Panc1 (cell line): Measurements from ENCODE around the gene BBS9. TPM values are rescaled to one million over a fixed set of nuclear protein-coding genes. Genes with fewer than 3 reads are reported as not detected.

Experiments used
- ATAC-seq: fragments of 200-7000 bp; cut with Tn5 transposase; 2 replicates; pipeline ENCODE4 v1.9.1; 2020; ENCODE audit warnings: mild to moderate bottlenecking, moderate library complexity
- BruUV-seq: library from RNA; stranded (reverse); fragments of 400-500 nt; replicated peaks from 2 replicates; lab custom pipeline; 2021; lab: Mats Ljungman, UMichigan
- CTCF ChIA-PET: fragments of 300-600 bp; sonication (Branson Sonifier 250); formaldehyde crosslinking; loops from one replicate; lab custom pipeline; 2022; ENCODE audit warnings: antibody characterized with exemption; lab: Charles Lee
- POLR2A ChIA-PET: fragments of 300-600 bp; sonication (Branson Sonifier 250); formaldehyde crosslinking; loops from one replicate; lab custom pipeline; 2022; ENCODE audit warnings: antibody characterized with exemption; lab: Charles Lee
- DNase-seq: peaks from one replicate; pipeline ENCODE4 v3.0.0-alpha.2; 2010; ENCODE audit warnings: low read depth, low spot score
- H3K27ac ChIP-seq: 2 replicates; pipeline ENCODE4 v1.5.1; 2011; ENCODE audit warnings: mild to moderate bottlenecking, low read length, inconsistent platforms
- H3K27me3 ChIP-seq: fragments of 200-500 bp; sonication (Bioruptor generic); 2 replicates; pipeline ENCODE4 v1.6.0; 2014; ENCODE audit warnings: low read length, inconsistent platforms; ENCODE audit not compliant: control insufficient read depth, insufficient read depth
- H3K36me3 ChIP-seq: fragments of 200-500 bp; sonication (Bioruptor generic); 2 replicates; pipeline ENCODE4 v1.5.1; 2014; ENCODE audit warnings: inconsistent platforms, mild to moderate bottlenecking, low read length, moderate library complexity; ENCODE audit not compliant: control insufficient read depth, insufficient read depth
- H3K4me1 ChIP-seq: 2 replicates; pipeline ENCODE4 v1.5.1; 2011; ENCODE audit warnings: inconsistent platforms, mild to moderate bottlenecking, low read length, moderate library complexity; ENCODE audit not compliant: control insufficient read depth, insufficient read depth
- H3K4me3 ChIP-seq, 2 experiments: 2 replicates each; pipeline ENCODE4 v1.5.1; 2011 to 2012; ENCODE audit warnings: low read depth in 2 of 2, low read length in 2 of 2, mild to moderate bottlenecking in 2 of 2, inconsistent platforms in 1 of 2, moderate library complexity in 1 of 2
- H3K9me3 ChIP-seq: fragments of 200-500 bp; sonication (Bioruptor generic); 2 replicates; pipeline ENCODE4 v1.5.1; 2014; ENCODE audit warnings: low read depth, mild to moderate bottlenecking, inconsistent platforms, low read length, moderate library complexity; ENCODE audit not compliant: control insufficient read depth, insufficient read depth
- CTCF ChIP-seq: fragments of 450-650 bp; IDR thresholded peaks from 2 replicates; pipeline ENCODE4 v1.5.1; 2017; ENCODE audit warnings: mild to moderate bottlenecking
- POLR2AphosphoS5 ChIP-seq: IDR thresholded peaks from 2 replicates; pipeline ENCODE4 v1.6.1; 2012; ENCODE audit warnings: mild to moderate bottlenecking, low read depth, low read length, moderate library complexity
- REST ChIP-seq, 2 experiments: IDR thresholded peaks; 2 replicates each; pipeline ENCODE4 v1.6.1; 2011 to 2012; ENCODE audit warnings: low read depth in 2 of 2, control low read depth in 1 of 2, low read length in 1 of 2, mild to moderate bottlenecking in 1 of 2, moderate library complexity in 1 of 2; ENCODE audit not compliant: insufficient read depth in 1 of 2
- SIN3A ChIP-seq: IDR thresholded peaks from 2 replicates; pipeline ENCODE4 v1.6.1; 2012; ENCODE audit warnings: low read depth, mild to moderate bottlenecking, low read length, moderate library complexity, borderline replicate concordance; ENCODE audit not compliant: insufficient read depth
- TCF7L2 ChIP-seq: IDR thresholded peaks from 2 replicates; pipeline ENCODE4 v1.6.1; 2011; ENCODE audit warnings: mild to moderate bottlenecking, low read depth, low read length, inconsistent platforms
- in situ Hi-C: cut with HindIII; loops from 2 replicates; pipeline ENCODE4 v1.10.0; 2016; ENCODE audit warnings: low sequenced_read_pairs, low pct_unique_long_range_greater_than_20kb
- intact Hi-C: fragments of 100-400 bp; cut with micrococcal nuclease; formaldehyde crosslinking; loops from one replicate; pipeline ENCODE4 v1.10.0; 2022; ENCODE audit not compliant: unreplicated experiment
- total RNA-seq: library from RNA; stranded (reverse); gene quantifications from one replicate; pipeline ENCODE4 v1.2.1, GENCODE V29; 2021; ENCODE audit not compliant: unreplicated experiment

Gene BBS9
- total RNA-seq, 1 experiment from 2014 or later, result 6.9 TPM

GRCh38 chr7:33410266-33410665, 280.9 kb downstream of the BBS9 start:
- Histone ChIP-seq H3K9me3 (no peaks in the 10 kb centered on the region), H3K27me3 (no peaks in the 10 kb centered on the region), H3K27ac (no peak overlapping the region), H3K36me3 (no peaks in the 10 kb centered on the region), H3K4me3 (no peak overlapping the region), H3K4me1 (no peaks in the 10 kb centered on the region)
- ChIA-PET CTCF (no interaction called here), POLR2A (no interaction called here)
- BruUV-seq, result no TSS peak
- intact Hi-C loops, result no loop called here
- DNase-seq (no peak), ATAC-seq (no peak)
- in situ Hi-C loops, result no loop called here
- TF ChIP-seq TCF7L2, result no peak
- no peak for TF ChIP-seq POLR2AphosphoS5
- TF ChIP-seq CTCF, result no peak
- no peak for TF ChIP-seq SIN3A
- TF ChIP-seq REST (IDR thresholded peaks at IDR 0.05; ENCODE audit: insufficient read depth in 1 of 2, low read depth in 2 of 2, low read length in 1 of 2), result no peak

GRCh38 chr7:33411020-33411419, 281.7 kb downstream of the BBS9 start:
- intact Hi-C loops (no loop called here), in situ Hi-C loops (no loop called here)
- DNase-seq (no peak), ATAC-seq (no peak)
- no TSS peak for BruUV-seq
- Histone ChIP-seq H3K27ac (no peak overlapping the region), H3K4me3 (no peak overlapping the region), H3K27me3 (no peaks in the 10 kb centered on the region), H3K4me1 (no peaks in the 10 kb centered on the region), H3K9me3 (no peaks in the 10 kb centered on the region), H3K36me3 (no peaks in the 10 kb centered on the region)
- CTCF ChIA-PET, result no interaction called here
- POLR2A ChIA-PET, result no interaction called here
- TF ChIP-seq SIN3A (no peak), TCF7L2 (no peak), CTCF (no peak), REST (IDR thresholded peaks at IDR 0.05; ENCODE audit: insufficient read depth in 1 of 2, low read depth in 2 of 2, low read length in 1 of 2) (no peak), POLR2AphosphoS5 (no peak)
